ENCODE results near the gene HPS4. TPM values are rescaled to one million over a fixed set of nuclear protein-coding genes. Genes with fewer than 3 reads are reported as not detected.

The HPS4 gene
- total RNA-seq, 1 experiment from 2014 or later: 26.2 TPM

GRCh38 chr22:26406118-26406517 is 77.5 kb downstream of the HPS4 start:
- intact Hi-C loops (cut with micrococcal nuclease; ENCODE audit: unreplicated experiment) (no loop called here), in situ Hi-C loops (cut with HindIII; ENCODE audit: low pct_unique_long_range_greater_than_20kb, low sequenced_read_pairs) (no loop called here)
- no peaks in the 10 kb centered on the region for H3K4me1 ChIP-seq (ENCODE audit: control insufficient read depth, insufficient read depth, low read length)
- H3K27ac ChIP-seq (ENCODE audit: low read length): no peak overlapping the region
- POLR2A ChIA-PET: no interaction called here
- no peak overlapping the region for H3K4me3 ChIP-seq (ENCODE audit: low read depth in 2 of 2, low read length in 2 of 2)
- ATAC-seq (no peak), DNase-seq (ENCODE audit: low read depth, low spot score) (no peak)
- no peaks in the 10 kb centered on the region for H3K36me3 ChIP-seq (ENCODE audit: control insufficient read depth, insufficient read depth, low read length)
- H3K9me3 ChIP-seq (ENCODE audit: control insufficient read depth, insufficient read depth, low read depth, low read length): no peaks in the 10 kb centered on the region
- TF ChIP-seq CTCF (IDR thresholded peaks at IDR 0.05) (no peak), TCF7L2 (IDR thresholded peaks at IDR 0.05; ENCODE audit: low read depth, low read length) (no peak), SIN3A (IDR thresholded peaks at IDR 0.05; ENCODE audit: borderline replicate concordance, insufficient read depth, low read depth, low read length) (no peak), POLR2AphosphoS5 (IDR thresholded peaks at IDR 0.05; ENCODE audit: low read depth, low read length) (no peak), REST (IDR thresholded peaks at IDR 0.05; ENCODE audit: insufficient read depth in 1 of 2, low read depth in 2 of 2, low read length in 1 of 2) (no peak)
- CTCF ChIA-PET: no interaction called here
- no TSS peak for BruUV-seq (replicated peaks)
- H3K27me3 ChIP-seq (ENCODE audit: control insufficient read depth, insufficient read depth, low read length): 0 out of 2 replicates have a peak, but pooled peaks cover 6% of the 10 kb centered on the region

GRCh38 chr22:26404851-26405421 is 78.6 kb downstream of the HPS4 start:
- POLR2A ChIA-PET: no interaction called here
- intact Hi-C loops (cut with micrococcal nuclease; ENCODE audit: unreplicated experiment) (loop anchor here (5.0 kb wide), 1 partner anchor 57 kb away; no protein-coding TSS in a partner anchor), in situ Hi-C loops (cut with HindIII; ENCODE audit: low pct_unique_long_range_greater_than_20kb, low sequenced_read_pairs) (no loop called here)
- Histone ChIP-seq H3K36me3 (ENCODE audit: control insufficient read depth, insufficient read depth, low read length) (no peaks in the 10 kb centered on the region), H3K4me1 (ENCODE audit: control insufficient read depth, insufficient read depth, low read length) (no peaks in the 10 kb centered on the region), H3K4me3 (ENCODE audit: low read depth in 2 of 2, low read length in 2 of 2) (no peak overlapping the region), H3K27me3 (ENCODE audit: control insufficient read depth, insufficient read depth, low read length) (no peaks in the 10 kb centered on the region), H3K27ac (ENCODE audit: low read length) (no peak overlapping the region), H3K9me3 (ENCODE audit: control insufficient read depth, insufficient read depth, low read depth, low read length) (no peaks in the 10 kb centered on the region)
- DNase-seq (ENCODE audit: low read depth, low spot score): no peak
- TF ChIP-seq REST (IDR thresholded peaks at IDR 0.05; ENCODE audit: insufficient read depth in 1 of 2, low read depth in 2 of 2, low read length in 1 of 2) (no peak), TCF7L2 (IDR thresholded peaks at IDR 0.05; ENCODE audit: low read depth, low read length) (no peak), SIN3A (IDR thresholded peaks at IDR 0.05; ENCODE audit: borderline replicate concordance, insufficient read depth, low read depth, low read length) (no peak), CTCF (IDR thresholded peaks at IDR 0.05) (no peak), POLR2AphosphoS5 (IDR thresholded peaks at IDR 0.05; ENCODE audit: low read depth, low read length) (no peak)
- no peak for ATAC-seq
- CTCF ChIA-PET: no interaction called here
- no TSS peak for BruUV-seq (replicated peaks)

Measured in Panc1 (cell line).